Measurements from ENCODE around the gene UBE2D2. TPM values are rescaled to one million over a fixed set of nuclear protein-coding genes. Genes with fewer than 3 reads are reported as not detected.

The UBE2D2 gene
- total and polyA plus RNA-seq, 10 of the 15 experiments (the other 5 are each of a cell fraction or from before 2014, with no cell fraction given) = 58.6 to 245 (median 128) TPM

GRCh38 chr5:139652788-139653241, 91.7 kb downstream of the UBE2D2 start (continued):
- peak; percentile 84 for TF ChIP-seq NBN (IDR thresholded peaks at IDR 0.05)
- no peak for TF ChIP-seq ZBTB11 (CRISPR knock-in tag; IDR thresholded peaks at IDR 0.05)
- TF ChIP-seq BCL3 (IDR thresholded peaks at IDR 0.05; ENCODE audit: borderline replicate concordance, insufficient read depth, low read depth, low read length, poor library complexity, severe bottlenecking) = no peak
- no peak for TF ChIP-seq BMI1 (IDR thresholded peaks at IDR 0.05; ENCODE audit: borderline replicate concordance)
- TF ChIP-seq E2F8 (IDR thresholded peaks at IDR 0.05; ENCODE audit: low read depth, partially characterized antibody) = peak; percentile 15
- no peak for TF ChIP-seq SRF (IDR thresholded peaks at IDR 0.05; ENCODE audit: low read depth in 2 of 2, low read length in 2 of 2)
- 0 out of 2 replicates have a peak, but pooled peaks have one; percentile 21 for TF ChIP-seq REST (IDR thresholded peaks at IDR 0.05; ENCODE audit: low read depth, low read length)
- no peak for TF ChIP-seq ATF2 (IDR thresholded peaks at IDR 0.05; ENCODE audit: low read length)
- peak; percentile 85; the same call in 1 of the 2 replicates for TF ChIP-seq WRNIP1 (IDR thresholded peaks at IDR 0.05; ENCODE audit: borderline replicate concordance, low read depth, low read length)
- no peak for TF ChIP-seq GABPA (IDR thresholded peaks at IDR 0.05; ENCODE audit: low read depth)
- no peak for TF ChIP-seq TARDBP (IDR thresholded peaks at IDR 0.05; ENCODE audit: borderline replicate concordance)
- TF ChIP-seq CHD2 (IDR thresholded peaks at IDR 0.05; ENCODE audit: borderline replicate concordance, low read depth, low read length) = 0 out of 2 replicates have a peak, but pooled peaks have one; percentile 16
- no peak for TF ChIP-seq ATF3 (IDR thresholded peaks at IDR 0.05; ENCODE audit: borderline replicate concordance, extremely low read depth, low read depth, low read length)
- TF ChIP-seq MXI1 (IDR thresholded peaks at IDR 0.05; ENCODE audit: low read depth, low read length) = peak; percentile 34; the same call in 1 of the 2 replicates
- TF ChIP-seq HDGF (IDR thresholded peaks at IDR 0.05) = 0 out of 2 replicates have a peak, but pooled peaks have one; percentile 76
- TF ChIP-seq FOS (IDR thresholded peaks at IDR 0.05; ENCODE audit: borderline replicate concordance, extremely low read depth, insufficient read length) = no peak
